H1 (cell line): ENCODE data around the gene METRN. TPM values are rescaled to one million over a fixed set of nuclear protein-coding genes. Genes with fewer than 3 reads are reported as not detected.

Source experiments
- ASH2L ChIP-seq: fragments of 200-600, 300-600 bp; sonication (generic); IDR thresholded peaks from one replicate; pipeline ENCODE4 v1.7.1; 2017; ENCODE audit warnings: low read length
- BACH1 ChIP-seq: IDR thresholded peaks from 2 replicates; pipeline ENCODE4 v1.6.1; 2012; ENCODE audit warnings: low read length, improper control_type of control experiment
- CBX5 ChIP-seq: fragments of 300-800, 300-1000 bp; sonication (generic); IDR thresholded peaks from 2 replicates; pipeline ENCODE4 v1.7.1; 2016; ENCODE audit warnings: antibody characterized with exemption, low read length, low read depth
- CREB1 ChIP-seq: IDR thresholded peaks from 2 replicates; pipeline ENCODE4 v1.6.1; 2012; ENCODE audit warnings: inconsistent platforms
- CTBP2 ChIP-seq: IDR thresholded peaks from 2 replicates; pipeline ENCODE4 v1.7.0; 2011; ENCODE audit warnings: borderline replicate concordance, mild to moderate bottlenecking, moderate library complexity, mixed read lengths, low read length; ENCODE audit not compliant: insufficient read depth, insufficient read length
- CTCF ChIP-seq, 3 experiments: IDR thresholded peaks; 1 replicate in 2 of 3; 2 replicates in 1 of 3; pipeline versions ENCODE4 v1.5.1 to v1.6.1; 2011; ENCODE audit warnings: low read length in 3 of 3, mild to moderate bottlenecking in 3 of 3, inconsistent platforms in 2 of 3, low read depth in 1 of 3, moderate library complexity in 1 of 3; ENCODE audit not compliant: insufficient read depth in 1 of 3; ENCODE audit errors: control extremely low read depth in 1 of 3
- EGR1 ChIP-seq: IDR thresholded peaks from 2 replicates; pipeline ENCODE4 v1.6.1; 2011; ENCODE audit warnings: low read depth, low read length, borderline replicate concordance
- EP300 ChIP-seq, 2 experiments: IDR thresholded peaks; 1 replicate in 1 of 2; 2 replicates in 1 of 2; pipeline ENCODE4 v1.6.1; 2011 to 2012; ENCODE audit warnings: low read depth in 2 of 2, low read length in 2 of 2, mild to moderate bottlenecking in 2 of 2, borderline replicate concordance in 1 of 2, inconsistent platforms in 1 of 2, moderate library complexity in 1 of 2
- HDAC2 ChIP-seq, 2 experiments: fragments of 300-600 bp in 1 of 2; sonication (generic) in 1 of 2; IDR thresholded peaks; 2 replicates each; pipeline ENCODE4 v1.6.1; 2011 to 2012; ENCODE audit warnings: low read depth in 2 of 2, low read length in 2 of 2, mild to moderate bottlenecking in 2 of 2, moderate library complexity in 2 of 2, borderline replicate concordance in 1 of 2, inconsistent platforms in 1 of 2
- KDM1A ChIP-seq: fragments of 200-600, 300-600 bp; sonication (generic); IDR thresholded peaks from 2 replicates; pipeline ENCODE4 v1.7.1; 2016; ENCODE audit warnings: mild to moderate bottlenecking, low read length, borderline replicate concordance
- KDM5A ChIP-seq: fragments of 200-600 bp; IDR thresholded peaks from 2 replicates; pipeline ENCODE4 v1.7.1; 2012; ENCODE audit warnings: mild to moderate bottlenecking, low read length, inconsistent platforms, mixed read lengths
- NRF1 ChIP-seq: IDR thresholded peaks from 2 replicates; pipeline ENCODE4 v1.6.1; 2011; ENCODE audit warnings: mild to moderate bottlenecking, low read depth, low read length, improper control_type of control experiment
- RNF2 ChIP-seq: fragments of 200-900, 300-1000 bp; sonication (generic); IDR thresholded peaks from 2 replicates; pipeline ENCODE4 v1.7.1; 2016; ENCODE audit warnings: borderline replicate concordance, low read depth, mild to moderate bottlenecking, antibody characterized with exemption, low read length; ENCODE audit not compliant: poor library complexity, severe bottlenecking; ENCODE audit errors: missing control alignments
- RXRA ChIP-seq: IDR thresholded peaks from 2 replicates; pipeline ENCODE4 v1.6.1; 2011; ENCODE audit warnings: low read depth, mild to moderate bottlenecking, low read length, moderate library complexity; ENCODE audit not compliant: insufficient read depth
- SIN3A ChIP-seq, 2 experiments: IDR thresholded peaks in 1 of 2; conservative IDR thresholded peaks in 1 of 2; 2 replicates each; pipeline ENCODE4 v1.6.1; 2011 to 2012; ENCODE audit warnings: low read length in 2 of 2, improper control_type of control experiment in 1 of 2, low read depth in 1 of 2, mild to moderate bottlenecking in 1 of 2
- SRF ChIP-seq: IDR thresholded peaks from 2 replicates; pipeline ENCODE4 v1.6.1; 2011; ENCODE audit warnings: mild to moderate bottlenecking, low read depth, low read length, moderate library complexity
- TBP ChIP-seq: IDR thresholded peaks from 2 replicates; pipeline ENCODE4 v1.6.1; 2011; ENCODE audit warnings: low read depth, low read length, improper control_type of control experiment
- TEAD4 ChIP-seq: IDR thresholded peaks from 2 replicates; pipeline ENCODE4 v1.6.1; 2012; ENCODE audit warnings: low read depth, low read length, inconsistent platforms, mixed read lengths
- polyA plus RNA-seq, 7 experiments: library from polyadenylated mRNA; depleted of rRNA in 3 of 7; stranded (reverse) in 5 of 7; unstranded in 2 of 7; fragments of >200 nt in 5 of 7; fragments of 200-250 nt in 2 of 7; gene quantifications; 1 replicate in 5 of 7; 2 replicates in 1 of 7; 4 replicates in 1 of 7; pipeline versions ENCODE4 v1.2.1 to v1.2.3, GENCODE V29; 2011 to 2013; ENCODE audit warnings: missing spikeins in 2 of 7, mixed read lengths in 2 of 7
- total RNA-seq: library from RNA; stranded (reverse); fragmentation: NEBNext Ultra II Directional; extraction: Animal tissue kit (Norgen Biotek cat#: 25700); gene quantifications from 2 replicates; pipeline ENCODE4 v1.2.1, GENCODE V29; 2021
- TF ChIP-seq, protein P1 (sequence below): IDR thresholded peaks from 2 replicates; pipeline ENCODE4 v1.6.1; 2012; ENCODE audit warnings: inconsistent platforms

The METRN gene
- total and polyA plus RNA-seq, 2 of the 8 experiments (the other 6 are each of a cell fraction or from before 2014, with no cell fraction given): 18.7 to 25.8 TPM

GRCh38 chr16:674968-675883 is 39.7 kb upstream of the METRN start, which contains the start of gene RHBDL1 (continued):
- TF ChIP-seq KDM1A (0 out of 2 replicates have a peak, but pooled peaks have one; percentile 24), KDM5A (no peak), EP300 (IDR thresholded peaks at IDR 0.05; ENCODE audit: borderline replicate concordance in 1 of 2, low read depth in 2 of 2, low read length in 2 of 2) (no peak), ASH2L (peak; percentile 36), RXRA (no peak), TEAD4 (no peak), EGR1 (no peak), CBX5 (no peak), CREB1 (no peak), CTBP2 (no peak), NRF1 (no peak), BACH1 (no peak), SRF (no peak), HDAC2 (IDR thresholded peaks at IDR 0.05; ENCODE audit: borderline replicate concordance in 1 of 2, low read depth in 2 of 2, low read length in 2 of 2) (peak in 1 of 2 experiments; percentile 12; a peak in 1 of 4 replicates), SIN3A (conservative IDR thresholded peaks at IDR 0.05 in 1 of 2, IDR thresholded peaks at IDR 0.05 in 1 of 2; ENCODE audit: low read depth in 1 of 2, low read length in 2 of 2) (peak in 1 of 2 experiments; percentile 66; a peak in 1 of 4 replicates), CTCF (IDR thresholded peaks at IDR 0.05; ENCODE audit: control extremely low read depth in 1 of 3, insufficient read depth in 1 of 3, low read depth in 1 of 3, low read length in 3 of 3) (no peak), TBP (no peak), RNF2 (no peak)
- TF ChIP-seq, protein P1, sequence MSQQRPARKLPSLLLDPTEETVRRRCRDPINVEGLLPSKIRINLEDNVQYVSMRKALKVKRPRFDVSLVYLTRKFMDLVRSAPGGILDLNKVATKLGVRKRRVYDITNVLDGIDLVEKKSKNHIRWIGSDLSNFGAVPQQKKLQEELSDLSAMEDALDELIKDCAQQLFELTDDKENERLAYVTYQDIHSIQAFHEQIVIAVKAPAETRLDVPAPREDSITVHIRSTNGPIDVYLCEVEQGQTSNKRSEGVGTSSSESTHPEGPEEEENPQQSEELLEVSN: no peak
